ENCODE results near the gene GFOD2.

DNA sequence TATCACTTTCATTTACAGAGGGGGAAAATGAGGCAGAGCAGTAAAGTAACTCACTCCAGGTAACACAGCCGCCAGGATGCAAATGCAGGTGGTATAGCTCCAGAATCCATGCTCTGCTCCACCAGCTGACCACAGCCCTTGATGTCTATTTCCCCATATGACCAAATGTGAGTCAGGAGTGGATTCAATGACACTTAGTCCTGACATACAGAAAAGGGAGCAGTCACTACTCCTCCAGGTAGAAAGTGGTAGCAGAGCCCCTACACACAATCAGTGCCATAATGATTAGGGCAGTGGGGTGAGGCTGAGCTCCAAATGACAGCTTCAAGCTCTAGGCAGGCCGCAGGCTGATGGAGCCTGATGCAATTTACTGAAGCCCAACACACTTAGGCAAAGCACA lies 43.3 kb upstream of the GFOD2 start:
- TF ChIP-seq MAX (IDR thresholded peaks at IDR 0.05), result no peak
- no peak for TF ChIP-seq GTF2F1 (IDR thresholded peaks at IDR 0.05; ENCODE audit: low read length)
- TF ChIP-seq ZNF121 (CRISPR knock-in tag; IDR thresholded peaks at IDR 0.05), result no peak
- no peak for TF ChIP-seq TARDBP (CRISPR knock-in tag; IDR thresholded peaks at IDR 0.05)
- TF ChIP-seq ZNF280B (CRISPR knock-in tag; IDR thresholded peaks at IDR 0.05; ENCODE audit: borderline replicate concordance), result no peak
- TF ChIP-seq ZBTB1 (CRISPR knock-in tag; IDR thresholded peaks at IDR 0.05; ENCODE audit: borderline replicate concordance), result no peak
- TF ChIP-seq ARNTL (CRISPR knock-in tag; IDR thresholded peaks at IDR 0.05), result no peak
- TF ChIP-seq CTCF (CRISPR knock-in tag; IDR thresholded peaks at IDR 0.05), result no peak
- TF ChIP-seq SMC3 (IDR thresholded peaks at IDR 0.05; ENCODE audit: low read length), result no peak
- TF ChIP-seq, protein P1, sequence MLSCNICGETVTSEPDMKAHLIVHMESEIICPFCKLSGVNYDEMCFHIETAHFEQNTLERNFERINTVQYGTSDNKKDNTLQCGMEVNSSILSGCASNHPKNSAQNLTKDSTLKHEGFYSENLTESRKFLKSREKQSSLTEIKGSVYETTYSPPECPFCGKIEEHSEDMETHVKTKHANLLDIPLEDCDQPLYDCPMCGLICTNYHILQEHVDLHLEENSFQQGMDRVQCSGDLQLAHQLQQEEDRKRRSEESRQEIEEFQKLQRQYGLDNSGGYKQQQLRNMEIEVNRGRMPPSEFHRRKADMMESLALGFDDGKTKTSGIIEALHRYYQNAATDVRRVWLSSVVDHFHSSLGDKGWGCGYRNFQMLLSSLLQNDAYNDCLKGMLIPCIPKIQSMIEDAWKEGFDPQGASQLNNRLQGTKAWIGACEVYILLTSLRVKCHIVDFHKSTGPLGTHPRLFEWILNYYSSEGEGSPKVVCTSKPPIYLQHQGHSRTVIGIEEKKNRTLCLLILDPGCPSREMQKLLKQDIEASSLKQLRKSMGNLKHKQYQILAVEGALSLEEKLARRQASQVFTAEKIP (CRISPR knock-in tag; IDR thresholded peaks at IDR 0.05; ENCODE audit: borderline replicate concordance), result no peak
- TF ChIP-seq TAF1 (CRISPR knock-in tag; IDR thresholded peaks at IDR 0.05), result no peak
- TF ChIP-seq IKZF5 (CRISPR knock-in tag; IDR thresholded peaks at IDR 0.05), result no peak
- no peak for TF ChIP-seq SRSF9 (IDR thresholded peaks at IDR 0.05; ENCODE audit: borderline replicate concordance, insufficient read depth, low read depth, low read length, poor library complexity, severe bottlenecking)
- no peak for TF ChIP-seq ZNF205 (CRISPR knock-in tag; IDR thresholded peaks at IDR 0.05)
